GM18517 (cell line): ENCODE results near the gene KRTAP19-1.
"Not testable (repeated sequence)": the region's sequence is repeated elsewhere in the genome, so short reads cannot be mapped to it uniquely, and the experiment has no call there.

ENCODE experiments used
- ATAC-seq: cut with Tn5 transposase; IDR thresholded peaks from one replicate; pipeline ENCODE4 v1.9.1; 2021; ENCODE audit warnings: mild to moderate bottlenecking, moderate library complexity; ENCODE audit not compliant: unreplicated experiment

The KRTAP19-1 gene

GRCh38 chr21:30480145-30480544, at the start of gene KRTAP19-1:
Gene KRTAP19-1 (minus strand): TSS chr21:30480367. CDS start chr21:30480317, 50 bp downstream.
- ATAC-seq = no peak

GRCh38 chr21:30518876-30519275, 38.7 kb upstream of the KRTAP19-1 start:
- no peak for ATAC-seq

DNA sequence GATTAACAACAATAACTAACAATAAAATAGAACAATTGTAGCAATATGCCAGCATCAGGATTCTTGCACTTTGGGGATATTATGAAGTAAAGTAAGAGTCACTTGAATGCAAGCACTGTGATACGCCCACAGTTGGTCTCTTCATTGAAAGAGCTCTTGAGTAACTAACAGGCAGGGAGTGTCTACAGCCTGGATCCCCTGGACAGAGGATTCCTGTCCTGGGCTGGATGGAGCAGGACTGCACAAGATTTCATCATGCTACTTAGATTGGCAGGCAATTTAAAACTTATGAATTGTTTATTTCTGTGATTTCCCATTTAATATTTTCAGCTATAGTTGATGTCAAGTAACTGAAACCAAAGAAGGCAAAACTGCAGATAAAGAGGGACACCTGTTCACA, 35.5 kb upstream of the KRTAP19-1 start:
- ATAC-seq = no peak

GRCh38 chr21:30505621-30506205, 25.5 kb upstream of the KRTAP19-1 start:
- ATAC-seq = not testable (repeated sequence)

DNA sequence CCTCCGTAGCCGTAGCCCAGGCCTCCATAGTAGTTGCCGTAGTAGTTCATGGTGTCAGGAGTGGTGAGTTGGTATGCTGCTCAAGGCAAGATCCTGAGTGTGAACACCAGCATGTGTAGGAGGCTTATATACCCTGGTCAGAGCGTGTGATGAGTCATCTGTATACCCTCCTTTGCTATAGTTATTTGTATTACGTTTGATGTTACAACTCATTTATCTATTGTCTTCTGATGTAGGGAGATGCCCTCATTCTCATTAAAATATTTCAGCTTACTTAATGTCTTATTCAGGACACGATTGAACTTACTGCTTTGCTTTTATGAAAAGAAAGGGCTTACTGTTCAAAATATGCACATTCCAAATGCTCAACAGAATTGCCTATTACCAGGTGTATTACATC, 21.9 kb upstream of the KRTAP19-1 start, which contains the start of gene KRTAP19-5:
Gene KRTAP19-5, minus strand, starts transcription at position 101 of the 400 bp plus-strand sequence. Its CDS starts 51 bp downstream, at position 50.
- no peak for ATAC-seq

- no peak for ATAC-seq
Observed at GRCh38 chr21:30497065-30497464, 16.9 kb upstream of the KRTAP19-1 start, which contains the start of gene KRTAP19-4. Gene KRTAP19-4 (minus strand): TSS chr21:30497165. CDS start chr21:30497110, 55 bp downstream.

DNA sequence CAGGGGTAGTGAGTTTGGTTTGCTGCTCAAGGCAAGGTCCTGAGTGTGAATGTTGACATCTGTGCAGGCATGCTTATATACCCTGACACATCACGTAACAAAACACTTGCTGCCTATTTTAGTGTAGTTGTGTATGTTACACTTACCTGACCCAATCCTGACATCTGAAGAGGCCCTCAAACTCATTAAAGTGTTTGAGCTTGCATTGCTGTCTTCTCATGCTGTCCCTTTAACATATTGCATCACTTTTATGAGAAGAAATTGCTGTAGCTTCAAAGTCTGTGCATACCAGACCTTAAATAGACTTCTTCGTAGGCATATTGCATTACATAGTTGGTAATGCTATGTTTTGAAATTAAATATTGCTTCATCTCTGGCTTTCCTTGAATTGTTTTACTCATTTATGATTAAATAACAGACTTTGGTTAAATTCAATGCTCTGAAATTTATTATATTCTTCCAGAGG, 11.8 kb upstream of the KRTAP19-1 start, which contains the start of gene KRTAP19-3:
Gene KRTAP19-3, minus strand, starts transcription at position 51 of the 466 bp plus-strand sequence. CDS start 56 bp downstream, outside the sequence.
- ATAC-seq = no peak

DNA sequence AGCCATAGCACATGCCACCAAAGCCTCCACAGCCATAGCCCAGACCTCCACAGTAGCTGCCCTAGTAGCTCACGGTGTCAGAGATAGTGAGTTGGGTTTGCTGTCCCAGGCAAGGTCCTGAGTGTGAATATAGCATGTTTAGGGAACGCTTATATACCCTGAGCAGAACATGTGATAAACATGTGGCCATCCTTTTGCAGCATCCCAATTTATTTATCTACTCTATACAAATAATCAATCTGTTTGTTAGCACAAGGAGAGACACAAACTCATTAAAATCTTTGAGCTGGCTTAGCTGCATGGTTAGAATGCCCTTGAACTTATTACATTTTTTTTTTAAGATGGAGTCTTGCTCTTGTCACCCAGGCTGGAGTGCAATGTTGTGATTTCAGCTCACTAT, 7.2 kb upstream of the KRTAP19-1 start, which contains the start of gene KRTAP19-2:
Gene KRTAP19-2, minus strand, starts transcription at position 101 of the 400 bp plus-strand sequence. Its CDS starts 88 bp downstream, at position 13.
- ATAC-seq = no peak

DNA sequence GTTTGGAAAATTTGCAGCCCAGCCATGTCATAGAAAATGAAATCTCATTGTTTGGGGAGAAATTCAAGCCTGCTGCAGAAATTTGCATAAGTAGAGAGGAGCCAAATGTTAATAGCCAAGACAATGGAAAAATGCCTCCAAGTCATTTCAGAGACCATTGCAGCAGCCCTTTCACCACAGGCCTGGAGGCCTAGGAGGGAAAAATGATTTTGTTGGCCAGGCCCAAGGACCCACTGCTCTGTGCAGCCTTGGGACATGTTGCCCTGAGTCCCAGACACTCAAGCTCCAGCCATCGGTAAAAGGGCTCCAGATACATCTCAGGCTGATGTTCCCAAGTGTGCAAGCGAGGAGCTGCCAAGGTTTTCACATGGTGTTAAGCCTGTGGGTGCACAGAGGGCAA, 6.0 kb upstream of the KRTAP19-1 start:
- no peak for ATAC-seq

DNA sequence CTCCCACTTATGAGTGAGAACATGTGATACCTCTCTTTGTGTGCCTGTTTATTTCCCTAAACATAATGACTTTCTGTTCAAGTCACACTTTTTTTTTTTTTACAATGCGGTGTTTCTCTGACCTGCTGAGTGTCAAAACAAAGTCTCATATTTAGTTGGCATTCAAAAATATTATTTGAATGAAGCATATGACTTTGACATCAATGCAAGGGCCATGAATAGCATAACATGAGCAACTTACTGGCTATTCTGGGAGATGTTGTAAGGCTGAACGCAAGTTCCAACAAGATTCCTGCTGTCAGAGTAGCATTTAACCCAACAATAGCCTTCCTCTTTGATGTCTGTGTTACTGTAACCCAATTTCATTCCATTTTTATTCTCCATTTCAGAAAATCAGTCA, 2.0 kb upstream of the KRTAP19-1 start:
- ATAC-seq = no peak

DNA sequence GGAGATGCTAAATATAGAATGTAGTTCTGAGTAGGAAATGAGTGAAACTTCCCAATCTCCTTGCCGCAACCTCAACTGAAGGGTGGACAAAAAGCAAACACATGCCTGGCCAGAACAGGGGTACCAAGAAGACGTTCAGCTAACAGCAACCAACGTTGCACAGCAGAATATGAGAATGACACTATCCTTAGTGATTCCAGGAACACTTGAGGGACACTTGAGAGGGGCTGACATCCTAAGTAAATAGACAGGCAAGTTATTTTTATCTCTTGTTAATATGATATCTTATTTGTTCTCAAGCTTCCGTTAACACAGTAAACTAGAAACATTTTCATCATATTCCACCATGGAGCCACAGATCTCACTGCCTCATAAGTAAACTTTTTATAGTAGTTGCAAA, 908 bp downstream of the KRTAP19-1 start:
- no peak for ATAC-seq

DNA sequence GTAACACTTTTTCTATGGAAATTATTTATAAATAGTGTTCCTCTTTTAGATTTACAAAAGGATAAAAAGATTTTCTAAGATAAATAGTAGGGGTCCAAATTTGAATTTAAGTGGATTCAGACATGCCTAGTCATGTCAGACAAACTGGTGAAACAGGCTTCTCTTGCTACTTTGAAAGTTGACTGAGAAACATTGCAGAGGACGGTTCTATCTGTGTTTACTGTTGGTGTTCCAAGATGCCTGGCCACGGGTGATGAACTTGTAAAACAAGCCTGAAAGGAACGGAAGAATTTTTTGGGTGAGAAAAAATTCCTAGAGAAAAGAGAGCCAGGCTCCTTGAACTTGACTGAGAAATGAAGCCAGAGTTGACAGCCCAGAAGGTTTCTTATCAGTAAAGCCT, 2.2 kb downstream of the KRTAP19-1 start:
- no peak for ATAC-seq

DNA sequence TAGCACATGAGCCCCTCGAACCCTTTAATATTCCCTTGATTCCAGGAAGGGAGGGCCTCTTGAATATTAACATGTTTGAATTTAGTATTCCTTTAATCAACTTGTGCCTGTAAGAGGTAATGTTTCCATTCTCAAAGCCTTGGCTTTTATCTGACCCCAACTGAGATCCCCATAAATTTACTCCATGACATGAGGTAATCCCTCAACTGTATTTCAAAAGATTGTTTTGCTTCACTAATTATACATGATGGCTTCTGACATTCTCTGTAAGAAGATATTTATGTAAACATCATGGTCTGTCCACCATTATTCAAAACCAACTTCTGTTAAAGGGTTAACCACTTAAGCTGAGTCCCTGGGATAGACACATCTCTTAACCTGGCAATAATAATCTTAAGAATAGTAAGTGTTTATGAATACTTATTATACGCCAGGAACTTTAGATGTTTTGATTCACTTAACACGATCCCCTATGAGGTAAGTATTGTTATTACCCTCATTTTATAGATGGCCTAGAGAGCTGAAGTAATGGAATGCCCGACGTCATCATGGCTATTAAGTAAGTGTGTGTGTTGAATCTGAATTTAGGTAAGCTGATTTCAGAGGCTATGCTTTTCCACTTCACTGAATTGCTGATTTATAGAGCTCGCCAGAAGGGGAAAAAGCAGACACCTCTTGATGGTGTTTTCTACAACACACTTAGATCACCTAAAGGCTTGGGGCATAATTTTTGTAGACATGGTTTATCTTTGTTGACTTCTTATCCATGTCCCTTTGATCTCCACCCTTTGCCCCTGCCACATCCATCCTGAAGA, 11.1 kb downstream of the KRTAP19-1 start:
- ATAC-seq = no peak

- ATAC-seq = no peak
Observed at GRCh38 chr21:30463713-30464112, 16.5 kb downstream of the KRTAP19-1 start.

GRCh38 chr21:30448514-30448913, 31.7 kb downstream of the KRTAP19-1 start:
- ATAC-seq = no peak

GRCh38 chr21:30447056-30447455, 33.1 kb downstream of the KRTAP19-1 start:
- ATAC-seq = no peak

- no peak for ATAC-seq
Observed at GRCh38 chr21:30444204-30444603, 36.0 kb downstream of the KRTAP19-1 start.

- no peak for ATAC-seq
Observed at GRCh38 chr21:30443226-30443625, 36.9 kb downstream of the KRTAP19-1 start.

GRCh38 chr21:30439975-30440374, 40.2 kb downstream of the KRTAP19-1 start, which contains the start of gene KRTAP15-1:
Gene KRTAP15-1 (plus strand): TSS chr21:30440275. CDS start chr21:30440328, 53 bp downstream.
- no peak for ATAC-seq

GRCh38 chr21:30437010-30437565, 43.1 kb downstream of the KRTAP19-1 start:
- ATAC-seq = no peak

DNA sequence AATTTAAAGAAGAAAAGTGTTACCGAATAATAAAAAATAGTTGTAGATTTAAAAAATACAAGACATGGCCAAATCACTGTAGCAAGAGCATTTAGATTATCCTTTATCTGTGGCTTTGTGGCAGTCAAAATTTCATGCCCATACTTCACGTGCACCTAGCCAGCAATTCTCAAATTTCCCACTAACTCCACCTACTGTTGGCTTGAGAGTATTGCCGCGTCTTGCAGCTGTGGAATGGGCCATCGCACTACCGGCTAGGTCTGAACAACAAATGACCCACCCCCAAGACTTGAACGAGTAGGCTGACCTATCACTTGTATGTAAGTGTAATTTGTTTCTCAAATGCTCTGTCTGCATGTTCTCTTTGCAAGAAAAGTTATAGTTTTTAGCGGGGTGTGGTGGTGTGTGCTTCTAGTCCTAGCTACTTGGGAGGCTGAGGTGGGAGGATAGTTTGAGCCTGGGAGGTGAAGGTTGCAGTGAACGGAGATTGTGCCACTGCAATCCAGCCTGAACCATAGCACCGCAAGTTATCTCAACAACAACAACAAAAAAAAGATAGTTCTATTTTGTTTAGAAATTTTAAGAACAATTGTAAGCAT, 46.0 kb downstream of the KRTAP19-1 start:
- ATAC-seq = no peak
